ENCODE measurements around the gene FIBIN. TPM values are rescaled to one million over a fixed set of nuclear protein-coding genes. Genes with fewer than 3 reads are reported as not detected.

Gene FIBIN
- total and polyA plus RNA-seq, 2 donors, result 1.9 to 9.6 TPM

GRCh38 chr11:27011560-27012233 lies 17.8 kb downstream of the FIBIN start:
- no peaks in the 10 kb centered on the region for H3K4me1 ChIP-seq (ENCODE audit: control insufficient read depth in 2 of 2, insufficient read depth in 2 of 2, low read length in 2 of 2)
- H3K27me3 ChIP-seq (ENCODE audit: control insufficient read depth in 2 of 2, insufficient read depth in 1 of 2, low read length in 1 of 2), result no peaks in the 10 kb centered on the region
- WGBS, result 89% methylated on average over 4 of the region's 4 CpGs
- no peaks in the 10 kb centered on the region for H3K36me3 ChIP-seq (ENCODE audit: control insufficient read depth in 2 of 2, insufficient read depth in 2 of 2, low read length in 1 of 2)
- no peak overlapping the region for H3K27ac ChIP-seq (ENCODE audit: low read depth in 1 of 2, low read length in 1 of 2)
- no peaks in the 10 kb centered on the region for H3K9me3 ChIP-seq (ENCODE audit: control insufficient read depth in 2 of 2, insufficient read depth in 1 of 2, low read length in 1 of 2)
- DNase-seq (ENCODE audit: low read depth in 6 of 9, low spot score in 9 of 9), result no peak
- H3K4me3 ChIP-seq (ENCODE audit: low read length in 2 of 2), result no peak overlapping the region

GRCh38 chr11:27012234-27012921 lies 18.5 kb downstream of the FIBIN start:
- WGBS, result 60% methylated on average over 4 of the region's 4 CpGs
- Histone ChIP-seq H3K27ac (ENCODE audit: low read depth in 1 of 2, low read length in 1 of 2) (no peak overlapping the region), H3K4me3 (ENCODE audit: low read length in 2 of 2) (no peak overlapping the region), H3K9me3 (ENCODE audit: control insufficient read depth in 2 of 2, insufficient read depth in 1 of 2, low read length in 1 of 2) (no peaks in the 10 kb centered on the region), H3K36me3 (ENCODE audit: control insufficient read depth in 2 of 2, insufficient read depth in 2 of 2, low read length in 1 of 2) (no peaks in the 10 kb centered on the region), H3K4me1 (ENCODE audit: control insufficient read depth in 2 of 2, insufficient read depth in 2 of 2, low read length in 2 of 2) (no peaks in the 10 kb centered on the region), H3K27me3 (ENCODE audit: control insufficient read depth in 2 of 2, insufficient read depth in 1 of 2, low read length in 1 of 2) (no peaks in the 10 kb centered on the region)
- no peak for DNase-seq (ENCODE audit: low read depth in 6 of 9, low spot score in 9 of 9)

- Histone ChIP-seq H3K27ac (ENCODE audit: low read depth in 1 of 2, low read length in 1 of 2) (no peak overlapping the region), H3K9me3 (ENCODE audit: control insufficient read depth in 2 of 2, insufficient read depth in 1 of 2, low read length in 1 of 2) (no peaks in the 10 kb centered on the region), H3K4me1 (ENCODE audit: control insufficient read depth in 2 of 2, insufficient read depth in 2 of 2, low read length in 2 of 2) (no peaks in the 10 kb centered on the region), H3K27me3 (ENCODE audit: control insufficient read depth in 2 of 2, insufficient read depth in 1 of 2, low read length in 1 of 2) (no peaks in the 10 kb centered on the region), H3K36me3 (ENCODE audit: control insufficient read depth in 2 of 2, insufficient read depth in 2 of 2, low read length in 1 of 2) (no peaks in the 10 kb centered on the region), H3K4me3 (ENCODE audit: low read length in 2 of 2) (no peak overlapping the region)
- DNase-seq (ENCODE audit: low read depth in 6 of 9, low spot score in 9 of 9), result no peak
- 92% methylated on average over 4 of the region's 4 CpGs for WGBS
Observed at GRCh38 chr11:27013781-27014361, 20.0 kb downstream of the FIBIN start.

GRCh38 chr11:27018902-27019529 lies 25.1 kb downstream of the FIBIN start:
- Histone ChIP-seq H3K27ac (ENCODE audit: low read depth in 1 of 2, low read length in 1 of 2) (no peak overlapping the region), H3K36me3 (ENCODE audit: control insufficient read depth in 2 of 2, insufficient read depth in 2 of 2, low read length in 1 of 2) (no peaks in the 10 kb centered on the region), H3K9me3 (ENCODE audit: control insufficient read depth in 2 of 2, insufficient read depth in 1 of 2, low read length in 1 of 2) (no peaks in the 10 kb centered on the region), H3K4me1 (ENCODE audit: control insufficient read depth in 2 of 2, insufficient read depth in 2 of 2, low read length in 2 of 2) (no peaks in the 10 kb centered on the region), H3K4me3 (ENCODE audit: low read length in 2 of 2) (no peak overlapping the region), H3K27me3 (ENCODE audit: control insufficient read depth in 2 of 2, insufficient read depth in 1 of 2, low read length in 1 of 2) (no peaks in the 10 kb centered on the region)
- DNase-seq (ENCODE audit: low read depth in 6 of 9, low spot score in 9 of 9), result no peak

- H3K27me3 ChIP-seq (ENCODE audit: control insufficient read depth in 2 of 2, insufficient read depth in 1 of 2, low read length in 1 of 2), result no peaks in the 10 kb centered on the region
- no peak overlapping the region for H3K27ac ChIP-seq (ENCODE audit: low read depth in 1 of 2, low read length in 1 of 2)
- no peak overlapping the region for H3K4me3 ChIP-seq (ENCODE audit: low read length in 2 of 2)
- no peaks in the 10 kb centered on the region for H3K36me3 ChIP-seq (ENCODE audit: control insufficient read depth in 2 of 2, insufficient read depth in 2 of 2, low read length in 1 of 2)
- no peaks in the 10 kb centered on the region for H3K9me3 ChIP-seq (ENCODE audit: control insufficient read depth in 2 of 2, insufficient read depth in 1 of 2, low read length in 1 of 2)
- 76% methylated on average over 2 of the region's 2 CpGs for WGBS
- DNase-seq (ENCODE audit: low read depth in 6 of 9, low spot score in 9 of 9), result no peak
- no peaks in the 10 kb centered on the region for H3K4me1 ChIP-seq (ENCODE audit: control insufficient read depth in 2 of 2, insufficient read depth in 2 of 2, low read length in 2 of 2)
Observed at GRCh38 chr11:27020751-27021150, 26.8 kb downstream of the FIBIN start.

GRCh38 chr11:27022659-27023251 lies 28.8 kb downstream of the FIBIN start:
- H3K9me3 ChIP-seq (ENCODE audit: control insufficient read depth in 2 of 2, insufficient read depth in 1 of 2, low read length in 1 of 2), result no peaks in the 10 kb centered on the region
- WGBS, result 91% methylated on average over 1 of the region's 1 CpG
- H3K27ac ChIP-seq (ENCODE audit: low read depth in 1 of 2, low read length in 1 of 2), result no peak overlapping the region
- no peaks in the 10 kb centered on the region for H3K4me1 ChIP-seq (ENCODE audit: control insufficient read depth in 2 of 2, insufficient read depth in 2 of 2, low read length in 2 of 2)
- no peak overlapping the region for H3K4me3 ChIP-seq (ENCODE audit: low read length in 2 of 2)
- no peaks in the 10 kb centered on the region for H3K27me3 ChIP-seq (ENCODE audit: control insufficient read depth in 2 of 2, insufficient read depth in 1 of 2, low read length in 1 of 2)
- no peaks in the 10 kb centered on the region for H3K36me3 ChIP-seq (ENCODE audit: control insufficient read depth in 2 of 2, insufficient read depth in 2 of 2, low read length in 1 of 2)
- no peak for DNase-seq (ENCODE audit: low read depth in 6 of 9, low spot score in 9 of 9)

- H3K27me3 ChIP-seq (ENCODE audit: control insufficient read depth in 2 of 2, insufficient read depth in 1 of 2, low read length in 1 of 2), result no peaks in the 10 kb centered on the region
- H3K27ac ChIP-seq (ENCODE audit: low read depth in 1 of 2, low read length in 1 of 2), result no peak overlapping the region
- H3K9me3 ChIP-seq (ENCODE audit: control insufficient read depth in 2 of 2, insufficient read depth in 1 of 2, low read length in 1 of 2), result no peaks in the 10 kb centered on the region
- no peaks in the 10 kb centered on the region for H3K4me1 ChIP-seq (ENCODE audit: control insufficient read depth in 2 of 2, insufficient read depth in 2 of 2, low read length in 2 of 2)
- DNase-seq (ENCODE audit: low read depth in 6 of 9, low spot score in 9 of 9), result no peak
- WGBS, result 93% methylated on average over 3 of the region's 3 CpGs
- H3K4me3 ChIP-seq (ENCODE audit: low read length in 2 of 2), result no peak overlapping the region
- H3K36me3 ChIP-seq (ENCODE audit: control insufficient read depth in 2 of 2, insufficient read depth in 2 of 2, low read length in 1 of 2), result no peaks in the 10 kb centered on the region
Observed at GRCh38 chr11:27024865-27025264, 31.0 kb downstream of the FIBIN start.

- Histone ChIP-seq H3K36me3 (ENCODE audit: control insufficient read depth in 2 of 2, insufficient read depth in 2 of 2, low read length in 1 of 2) (no peaks in the 10 kb centered on the region), H3K27me3 (ENCODE audit: control insufficient read depth in 2 of 2, insufficient read depth in 1 of 2, low read length in 1 of 2) (no peaks in the 10 kb centered on the region), H3K4me3 (ENCODE audit: low read length in 2 of 2) (no peak overlapping the region), H3K27ac (ENCODE audit: low read depth in 1 of 2, low read length in 1 of 2) (no peak overlapping the region), H3K9me3 (ENCODE audit: control insufficient read depth in 2 of 2, insufficient read depth in 1 of 2, low read length in 1 of 2) (no peaks in the 10 kb centered on the region), H3K4me1 (ENCODE audit: control insufficient read depth in 2 of 2, insufficient read depth in 2 of 2, low read length in 2 of 2) (no peaks in the 10 kb centered on the region)
- no peak for DNase-seq (ENCODE audit: low read depth in 6 of 9, low spot score in 9 of 9)
- 89% methylated on average over 6 of the region's 6 CpGs for WGBS
Observed at GRCh38 chr11:27025312-27025955, 31.5 kb downstream of the FIBIN start.
